ENCODE data around the gene CMPK1.

CMPK1 gene

DNA sequence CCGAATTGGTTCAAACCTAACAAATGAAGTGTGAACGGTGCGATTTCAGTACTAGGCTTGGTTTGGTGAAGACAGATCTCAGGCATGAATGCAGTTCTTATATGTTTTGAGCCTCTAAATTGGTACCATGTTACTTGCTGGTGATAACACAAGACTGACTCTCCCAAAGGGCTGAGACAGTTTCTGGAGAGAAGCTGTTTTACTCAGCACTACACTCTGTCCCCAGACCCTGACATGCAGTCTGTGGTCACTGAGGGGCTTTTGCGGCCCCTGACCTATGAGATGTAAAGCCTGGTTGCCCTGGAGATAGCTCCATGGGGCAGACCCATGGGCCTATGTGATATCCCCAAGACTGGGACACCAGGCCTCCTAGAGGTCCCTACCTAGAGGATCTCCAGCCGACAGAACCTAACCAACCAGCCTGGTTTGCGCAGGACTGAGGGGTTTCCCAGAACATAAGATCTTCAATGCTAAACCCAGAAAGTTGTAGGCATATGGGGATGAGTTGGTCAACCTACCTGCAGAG lies 63.1 kb downstream of the CMPK1 start:
- H3K27ac ChIP-seq, result no peak overlapping the region
- no peak for TF ChIP-seq ZFX (IDR thresholded peaks at IDR 0.05; ENCODE audit: borderline replicate concordance)
- TF ChIP-seq, protein P1, sequence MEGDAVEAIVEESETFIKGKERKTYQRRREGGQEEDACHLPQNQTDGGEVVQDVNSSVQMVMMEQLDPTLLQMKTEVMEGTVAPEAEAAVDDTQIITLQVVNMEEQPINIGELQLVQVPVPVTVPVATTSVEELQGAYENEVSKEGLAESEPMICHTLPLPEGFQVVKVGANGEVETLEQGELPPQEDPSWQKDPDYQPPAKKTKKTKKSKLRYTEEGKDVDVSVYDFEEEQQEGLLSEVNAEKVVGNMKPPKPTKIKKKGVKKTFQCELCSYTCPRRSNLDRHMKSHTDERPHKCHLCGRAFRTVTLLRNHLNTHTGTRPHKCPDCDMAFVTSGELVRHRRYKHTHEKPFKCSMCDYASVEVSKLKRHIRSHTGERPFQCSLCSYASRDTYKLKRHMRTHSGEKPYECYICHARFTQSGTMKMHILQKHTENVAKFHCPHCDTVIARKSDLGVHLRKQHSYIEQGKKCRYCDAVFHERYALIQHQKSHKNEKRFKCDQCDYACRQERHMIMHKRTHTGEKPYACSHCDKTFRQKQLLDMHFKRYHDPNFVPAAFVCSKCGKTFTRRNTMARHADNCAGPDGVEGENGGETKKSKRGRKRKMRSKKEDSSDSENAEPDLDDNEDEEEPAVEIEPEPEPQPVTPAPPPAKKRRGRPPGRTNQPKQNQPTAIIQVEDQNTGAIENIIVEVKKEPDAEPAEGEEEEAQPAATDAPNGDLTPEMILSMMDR (IDR thresholded peaks at IDR 0.05), result no peak

DNA sequence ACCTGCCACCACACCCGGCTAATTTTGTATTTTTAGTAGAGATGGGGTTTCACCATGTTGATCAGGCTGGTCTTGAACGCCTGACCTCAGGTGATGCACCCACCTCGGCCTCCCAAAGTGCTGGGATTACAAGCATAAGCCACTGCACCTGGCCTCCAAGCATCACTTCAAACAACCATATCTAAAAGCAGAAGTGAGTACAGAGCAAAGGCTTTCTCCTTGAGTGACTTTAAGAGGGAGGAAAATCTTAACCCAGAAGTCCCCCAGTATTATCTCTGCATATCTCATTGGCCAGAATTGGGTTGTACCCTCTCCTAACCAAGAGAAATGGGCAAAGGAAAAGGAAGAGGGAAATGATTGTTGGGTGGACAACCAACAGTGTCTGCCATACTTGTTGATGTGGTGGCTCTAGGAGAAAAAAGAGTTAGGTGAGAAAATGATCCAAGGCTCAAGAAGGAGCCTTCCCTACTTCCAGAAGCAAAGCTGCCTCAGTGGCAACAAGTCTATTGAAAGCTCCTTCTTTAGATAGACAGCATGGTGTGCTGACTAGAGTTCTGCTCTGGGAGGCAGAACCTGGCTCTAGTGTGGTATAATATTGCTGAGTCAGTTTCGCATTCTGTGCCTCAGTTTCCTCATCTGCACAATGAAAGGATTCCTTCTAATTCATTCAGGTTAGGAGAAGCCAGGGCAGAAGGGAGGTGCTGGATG lies 65.7 kb downstream of the CMPK1 start:
- no peak overlapping the region for H3K27ac ChIP-seq
- TF ChIP-seq, protein P1 (IDR thresholded peaks at IDR 0.05), result no peak
- no peak for TF ChIP-seq ZFX (IDR thresholded peaks at IDR 0.05; ENCODE audit: borderline replicate concordance)

DNA sequence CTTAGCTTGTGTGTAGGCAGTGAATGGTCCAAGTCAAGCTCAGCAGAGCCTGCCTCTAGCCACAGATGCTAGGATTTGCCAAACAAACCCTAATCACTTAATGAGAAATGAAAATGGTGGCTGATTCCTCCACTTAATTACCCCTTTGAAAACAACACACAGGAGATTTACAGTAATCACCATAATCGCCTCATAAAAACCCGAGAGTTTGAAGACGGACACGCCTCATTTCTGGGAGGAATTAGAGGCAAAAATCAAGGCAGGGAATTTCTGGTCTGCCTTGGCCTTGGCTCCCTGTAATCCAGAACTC lies 66.2 kb downstream of the CMPK1 start:
- H3K27ac ChIP-seq, result no peak overlapping the region
- no peak for TF ChIP-seq ZFX (IDR thresholded peaks at IDR 0.05; ENCODE audit: borderline replicate concordance)
- TF ChIP-seq, protein P1 (IDR thresholded peaks at IDR 0.05), result no peak

DNA sequence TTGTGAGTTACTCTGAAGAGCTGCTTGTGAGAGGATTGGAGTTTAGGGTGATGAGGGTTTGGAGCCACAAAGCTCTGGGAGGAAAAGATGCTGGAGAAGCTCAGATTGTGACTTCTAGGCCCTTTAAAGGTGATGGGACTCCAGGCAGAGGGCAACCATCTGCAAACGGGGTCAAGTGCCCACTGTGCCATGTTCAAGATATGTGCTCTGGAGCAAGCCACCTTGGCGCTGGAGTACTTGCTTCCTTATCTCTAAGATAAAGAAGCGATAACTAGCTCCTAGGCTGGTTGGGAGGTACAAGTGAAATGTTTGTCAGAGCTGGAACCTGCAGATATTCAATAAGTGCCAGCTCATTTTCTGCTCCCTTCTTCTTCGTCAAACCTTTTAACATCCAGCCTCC lies 68.2 kb downstream of the CMPK1 start:
- no peak overlapping the region for H3K27ac ChIP-seq
- TF ChIP-seq, protein P1 (IDR thresholded peaks at IDR 0.05), result no peak
- TF ChIP-seq ZFX (IDR thresholded peaks at IDR 0.05; ENCODE audit: borderline replicate concordance), result no peak

DNA sequence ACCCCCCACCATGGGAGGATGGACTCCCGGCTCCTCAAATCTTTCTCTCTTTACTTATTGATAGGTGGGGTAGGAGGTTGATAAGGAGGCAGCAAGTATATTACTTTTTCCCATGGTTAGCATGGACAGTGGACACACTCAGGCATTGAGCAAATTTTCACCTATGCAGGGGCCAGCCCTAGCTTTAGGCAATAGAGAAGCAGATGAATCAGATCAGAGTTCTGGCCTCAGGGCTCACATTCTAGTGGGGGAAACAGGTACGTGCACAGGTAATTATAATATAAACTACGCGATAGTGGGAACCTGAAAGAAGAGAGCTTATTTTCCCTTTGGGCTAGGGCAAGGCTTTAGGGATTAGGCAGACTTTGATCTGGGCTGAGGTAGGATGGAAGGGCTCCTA lies 69.0 kb downstream of the CMPK1 start:
- no peak overlapping the region for H3K27ac ChIP-seq
- TF ChIP-seq ZFX (IDR thresholded peaks at IDR 0.05; ENCODE audit: borderline replicate concordance), result no peak
- TF ChIP-seq, protein P1 (IDR thresholded peaks at IDR 0.05), result no peak

DNA sequence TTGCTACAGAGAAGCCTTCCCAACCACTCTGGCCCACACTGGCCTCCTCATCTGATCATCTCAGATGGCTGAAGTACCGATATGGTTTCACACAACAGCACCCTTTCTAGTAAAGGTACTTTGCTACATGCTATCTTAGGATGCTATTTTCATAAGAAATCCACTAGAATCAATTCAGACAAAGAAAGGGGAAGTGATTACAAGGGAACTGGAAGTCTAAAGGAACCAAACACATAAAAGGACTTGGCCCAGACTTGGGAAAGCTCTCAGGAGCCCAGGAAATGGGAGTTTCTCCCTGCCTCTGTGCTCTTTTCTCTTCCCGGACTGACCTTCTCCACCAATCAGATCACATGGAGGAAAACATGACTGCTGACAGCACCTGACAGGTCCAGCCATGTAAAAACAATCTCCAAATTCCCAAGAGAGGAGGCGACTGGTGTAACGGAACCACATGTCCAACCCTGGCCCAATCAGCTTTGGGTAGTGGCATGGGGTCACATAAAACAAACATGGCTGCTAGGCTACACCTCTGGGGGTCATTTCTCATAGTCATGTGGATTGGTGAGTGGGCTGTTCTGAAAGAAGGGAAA lies 69.8 kb downstream of the CMPK1 start:
- H3K27ac ChIP-seq, result no peak overlapping the region
- TF ChIP-seq, protein P1 (IDR thresholded peaks at IDR 0.05), result no peak
- no peak for TF ChIP-seq ZFX (IDR thresholded peaks at IDR 0.05; ENCODE audit: borderline replicate concordance)

DNA sequence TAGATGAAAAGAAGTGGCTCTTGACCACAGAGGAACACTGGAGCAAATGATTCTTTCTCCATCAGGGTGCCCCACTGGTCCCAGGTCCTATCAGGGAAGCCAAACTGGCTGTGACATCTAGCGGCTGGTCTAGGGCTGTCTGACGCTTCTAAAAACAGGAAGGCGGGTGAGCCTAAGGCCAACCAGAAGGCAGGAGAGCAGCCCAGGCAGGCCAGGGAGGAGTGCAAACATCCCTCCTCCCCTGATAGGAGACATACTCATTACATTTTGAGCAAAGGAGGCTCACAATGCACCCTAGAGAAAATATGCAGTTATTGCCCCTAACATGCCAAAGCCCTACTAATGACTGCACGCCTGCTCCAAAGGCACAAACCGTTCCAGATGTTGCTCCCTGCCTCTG lies 72.1 kb downstream of the CMPK1 start:
- no peak overlapping the region for H3K27ac ChIP-seq
- TF ChIP-seq ZFX (IDR thresholded peaks at IDR 0.05; ENCODE audit: borderline replicate concordance), result no peak
- TF ChIP-seq, protein P1 (IDR thresholded peaks at IDR 0.05), result no peak
